Loucy (cell line): ENCODE measurements around the gene ZNF80.

Experiments
- EZH2phosphoT487 ChIP-seq: fragments of 200-600 bp; IDR thresholded peaks from 2 replicates; pipeline ENCODE4 v1.6.1; 2018; ENCODE audit warnings: antibody characterized with exemption, mild to moderate bottlenecking, moderate library complexity, borderline replicate concordance
- TF ChIP-seq, protein P1 (sequence below): fragments of 200-600 bp; sonication (generic); conservative IDR thresholded peaks from 2 replicates; pipeline ENCODE4 v1.5.1; 2014; ENCODE audit warnings: mild to moderate bottlenecking, antibody characterized with exemption, low read length

- TF ChIP-seq, protein P1, sequence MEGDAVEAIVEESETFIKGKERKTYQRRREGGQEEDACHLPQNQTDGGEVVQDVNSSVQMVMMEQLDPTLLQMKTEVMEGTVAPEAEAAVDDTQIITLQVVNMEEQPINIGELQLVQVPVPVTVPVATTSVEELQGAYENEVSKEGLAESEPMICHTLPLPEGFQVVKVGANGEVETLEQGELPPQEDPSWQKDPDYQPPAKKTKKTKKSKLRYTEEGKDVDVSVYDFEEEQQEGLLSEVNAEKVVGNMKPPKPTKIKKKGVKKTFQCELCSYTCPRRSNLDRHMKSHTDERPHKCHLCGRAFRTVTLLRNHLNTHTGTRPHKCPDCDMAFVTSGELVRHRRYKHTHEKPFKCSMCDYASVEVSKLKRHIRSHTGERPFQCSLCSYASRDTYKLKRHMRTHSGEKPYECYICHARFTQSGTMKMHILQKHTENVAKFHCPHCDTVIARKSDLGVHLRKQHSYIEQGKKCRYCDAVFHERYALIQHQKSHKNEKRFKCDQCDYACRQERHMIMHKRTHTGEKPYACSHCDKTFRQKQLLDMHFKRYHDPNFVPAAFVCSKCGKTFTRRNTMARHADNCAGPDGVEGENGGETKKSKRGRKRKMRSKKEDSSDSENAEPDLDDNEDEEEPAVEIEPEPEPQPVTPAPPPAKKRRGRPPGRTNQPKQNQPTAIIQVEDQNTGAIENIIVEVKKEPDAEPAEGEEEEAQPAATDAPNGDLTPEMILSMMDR: no peak
- no peak for TF ChIP-seq EZH2phosphoT487
Measured at GRCh38 chr3:114260152-114260551, 22.8 kb upstream of the ZNF80 start.
